ENCODE results near the gene PPP2R5C.
A peak's percentile ranks its signal among the peaks of the same experiment; 100 is the strongest.

Gene PPP2R5C

GRCh38 chr14:101844219-101844618 lies 82.7 kb downstream of the PPP2R5C start:
- H3K4me3 ChIP-seq (ENCODE audit: extremely low read depth, insufficient read depth, low read length, poor library complexity, severe bottlenecking) = no peak overlapping the region
- peaks cover 17% of the 10 kb centered on the region for H3K36me3 ChIP-seq (ENCODE audit: control insufficient read depth, insufficient read depth, low read length)
- no peak overlapping the region for H3K27ac ChIP-seq (ENCODE audit: low read depth, low read length, severe bottlenecking)
- no peaks in the 10 kb centered on the region for H3K9me3 ChIP-seq (ENCODE audit: control insufficient read depth, low read length)
- 95% methylated on average over 17 to 18 of the region's 19 CpGs for WGBS, 2 experiments (ENCODE audit: insufficient coverage in 2 of 2)
- H3K4me1 ChIP-seq (ENCODE audit: control insufficient read depth, insufficient read depth, low read length, poor library complexity, severe bottlenecking) = no peaks in the 10 kb centered on the region

- H3K27ac ChIP-seq (ENCODE audit: low read depth, low read length, severe bottlenecking) = no peak overlapping the region
- H3K9me3 ChIP-seq (ENCODE audit: control insufficient read depth, low read length) = no peaks in the 10 kb centered on the region
- 94 to 100% methylated on average over 3 of the region's 3 CpGs for WGBS, 2 experiments (ENCODE audit: insufficient coverage in 2 of 2)
- H3K36me3 ChIP-seq (ENCODE audit: control insufficient read depth, insufficient read depth, low read length) = peaks cover 14% of the 10 kb centered on the region
- H3K4me1 ChIP-seq (ENCODE audit: control insufficient read depth, insufficient read depth, low read length, poor library complexity, severe bottlenecking) = no peaks in the 10 kb centered on the region
- no peak overlapping the region for H3K4me3 ChIP-seq (ENCODE audit: extremely low read depth, insufficient read depth, low read length, poor library complexity, severe bottlenecking)
These were observed 83.2 kb downstream of the PPP2R5C start for GRCh38 chr14:101844751-101845150.

GRCh38 chr14:101845496-101845895 lies 84.0 kb downstream of the PPP2R5C start:
- Histone ChIP-seq H3K27ac (ENCODE audit: low read depth, low read length, severe bottlenecking) (no peak overlapping the region), H3K36me3 (ENCODE audit: control insufficient read depth, insufficient read depth, low read length) (peaks cover 14% of the 10 kb centered on the region), H3K4me3 (ENCODE audit: extremely low read depth, insufficient read depth, low read length, poor library complexity, severe bottlenecking) (no peak overlapping the region), H3K9me3 (ENCODE audit: control insufficient read depth, low read length) (no peaks in the 10 kb centered on the region), H3K4me1 (ENCODE audit: control insufficient read depth, insufficient read depth, low read length, poor library complexity, severe bottlenecking) (no peaks in the 10 kb centered on the region)
- 75 to 100% methylated on average over 1 of the region's 2 CpGs for WGBS, 2 experiments (ENCODE audit: insufficient coverage in 2 of 2)

- peaks cover 14% of the 10 kb centered on the region for H3K36me3 ChIP-seq (ENCODE audit: control insufficient read depth, insufficient read depth, low read length)
- H3K4me1 ChIP-seq (ENCODE audit: control insufficient read depth, insufficient read depth, low read length, poor library complexity, severe bottlenecking) = no peaks in the 10 kb centered on the region
- WGBS, 2 experiments (ENCODE audit: insufficient coverage in 2 of 2) = 93 to 95% methylated on average over 8 to 10 of the region's 10 CpGs
- no peak overlapping the region for H3K27ac ChIP-seq (ENCODE audit: low read depth, low read length, severe bottlenecking)
- H3K9me3 ChIP-seq (ENCODE audit: control insufficient read depth, low read length) = no peaks in the 10 kb centered on the region
- H3K4me3 ChIP-seq (ENCODE audit: extremely low read depth, insufficient read depth, low read length, poor library complexity, severe bottlenecking) = no peak overlapping the region
These were observed 84.4 kb downstream of the PPP2R5C start for GRCh38 chr14:101845896-101846295.

GRCh38 chr14:101849125-101849524 lies 87.6 kb downstream of the PPP2R5C start:
- 81 to 86% methylated on average over 2 to 10 of the region's 10 CpGs for WGBS, 2 experiments (ENCODE audit: insufficient coverage in 2 of 2)
- Histone ChIP-seq H3K4me3 (ENCODE audit: extremely low read depth, insufficient read depth, low read length, poor library complexity, severe bottlenecking) (no peak overlapping the region), H3K4me1 (ENCODE audit: control insufficient read depth, insufficient read depth, low read length, poor library complexity, severe bottlenecking) (peaks cover 6% of the 10 kb centered on the region), H3K36me3 (ENCODE audit: control insufficient read depth, insufficient read depth, low read length) (peaks cover 14% of the 10 kb centered on the region), H3K9me3 (ENCODE audit: control insufficient read depth, low read length) (no peaks in the 10 kb centered on the region), H3K27ac (ENCODE audit: low read depth, low read length, severe bottlenecking) (no peak overlapping the region)

GRCh38 chr14:101849640-101850039 lies 88.1 kb downstream of the PPP2R5C start:
- WGBS, 2 experiments (ENCODE audit: insufficient coverage in 2 of 2) = 66 to 79% methylated on average over 2 to 3 of the region's 3 CpGs
- Histone ChIP-seq H3K4me3 (ENCODE audit: extremely low read depth, insufficient read depth, low read length, poor library complexity, severe bottlenecking) (no peak overlapping the region), H3K27ac (ENCODE audit: low read depth, low read length, severe bottlenecking) (no peak overlapping the region), H3K9me3 (ENCODE audit: control insufficient read depth, low read length) (no peaks in the 10 kb centered on the region), H3K4me1 (ENCODE audit: control insufficient read depth, insufficient read depth, low read length, poor library complexity, severe bottlenecking) (peaks cover 8% of the 10 kb centered on the region), H3K36me3 (ENCODE audit: control insufficient read depth, insufficient read depth, low read length) (peaks cover 10% of the 10 kb centered on the region)

- WGBS, 2 experiments (ENCODE audit: insufficient coverage in 2 of 2) = 83 to 100% methylated on average over 3 of the region's 3 CpGs
- H3K27ac ChIP-seq (ENCODE audit: low read depth, low read length, severe bottlenecking) = no peak overlapping the region
- H3K4me1 ChIP-seq (ENCODE audit: control insufficient read depth, insufficient read depth, low read length, poor library complexity, severe bottlenecking) = peaks cover 8% of the 10 kb centered on the region
- H3K9me3 ChIP-seq (ENCODE audit: control insufficient read depth, low read length) = no peaks in the 10 kb centered on the region
- peaks cover 1% of the 10 kb centered on the region for H3K36me3 ChIP-seq (ENCODE audit: control insufficient read depth, insufficient read depth, low read length)
- H3K4me3 ChIP-seq (ENCODE audit: extremely low read depth, insufficient read depth, low read length, poor library complexity, severe bottlenecking) = no peak overlapping the region
These were observed 89.7 kb downstream of the PPP2R5C start for GRCh38 chr14:101851183-101851582.

- H3K36me3 ChIP-seq (ENCODE audit: control insufficient read depth, insufficient read depth, low read length) = peaks cover 8% of the 10 kb centered on the region
- no peak overlapping the region for H3K4me3 ChIP-seq (ENCODE audit: extremely low read depth, insufficient read depth, low read length, poor library complexity, severe bottlenecking)
- no peak overlapping the region for H3K27ac ChIP-seq (ENCODE audit: low read depth, low read length, severe bottlenecking)
- no peaks in the 10 kb centered on the region for H3K9me3 ChIP-seq (ENCODE audit: control insufficient read depth, low read length)
- WGBS, 2 experiments (ENCODE audit: insufficient coverage in 2 of 2) = 94 to 100% methylated on average over 3 of the region's 7 CpGs
- peaks cover 8% of the 10 kb centered on the region for H3K4me1 ChIP-seq (ENCODE audit: control insufficient read depth, insufficient read depth, low read length, poor library complexity, severe bottlenecking)
These were observed 90.4 kb downstream of the PPP2R5C start for GRCh38 chr14:101851736-101852405.

- Histone ChIP-seq H3K27ac (ENCODE audit: low read depth, low read length, severe bottlenecking) (no peak overlapping the region), H3K4me1 (ENCODE audit: control insufficient read depth, insufficient read depth, low read length, poor library complexity, severe bottlenecking) (peaks cover 8% of the 10 kb centered on the region), H3K4me3 (ENCODE audit: extremely low read depth, insufficient read depth, low read length, poor library complexity, severe bottlenecking) (no peak overlapping the region), H3K9me3 (ENCODE audit: control insufficient read depth, low read length) (no peaks in the 10 kb centered on the region), H3K36me3 (ENCODE audit: control insufficient read depth, insufficient read depth, low read length) (peaks cover 15% of the 10 kb centered on the region)
- no CpG with 5 or more reads among the region's 5 CpGs for WGBS, 2 experiments (ENCODE audit: insufficient coverage in 2 of 2)
These were observed 91.3 kb downstream of the PPP2R5C start for GRCh38 chr14:101852785-101853184.

GRCh38 chr14:101853455-101854018 lies 92.0 kb downstream of the PPP2R5C start:
- Histone ChIP-seq H3K4me1 (ENCODE audit: control insufficient read depth, insufficient read depth, low read length, poor library complexity, severe bottlenecking) (peaks cover 8% of the 10 kb centered on the region), H3K27ac (ENCODE audit: low read depth, low read length, severe bottlenecking) (peak overlapping the region; percentile 17), H3K4me3 (ENCODE audit: extremely low read depth, insufficient read depth, low read length, poor library complexity, severe bottlenecking) (no peak overlapping the region), H3K36me3 (ENCODE audit: control insufficient read depth, insufficient read depth, low read length) (peaks cover 16% of the 10 kb centered on the region), H3K9me3 (ENCODE audit: control insufficient read depth, low read length) (no peaks in the 10 kb centered on the region)
- WGBS, 2 experiments (ENCODE audit: insufficient coverage in 2 of 2) = 92 to 97% methylated on average over 12 to 14 of the region's 15 CpGs

- Histone ChIP-seq H3K4me3 (ENCODE audit: extremely low read depth, insufficient read depth, low read length, poor library complexity, severe bottlenecking) (no peak overlapping the region), H3K9me3 (ENCODE audit: control insufficient read depth, low read length) (no peaks in the 10 kb centered on the region), H3K36me3 (ENCODE audit: control insufficient read depth, insufficient read depth, low read length) (peaks cover 23% of the 10 kb centered on the region), H3K4me1 (ENCODE audit: control insufficient read depth, insufficient read depth, low read length, poor library complexity, severe bottlenecking) (peaks cover 8% of the 10 kb centered on the region), H3K27ac (ENCODE audit: low read depth, low read length, severe bottlenecking) (no peak overlapping the region)
- 84 to 85% methylated on average over 4 of the region's 5 CpGs for WGBS, 2 experiments (ENCODE audit: insufficient coverage in 2 of 2)
These were observed 92.9 kb downstream of the PPP2R5C start for GRCh38 chr14:101854366-101854765.
